ENCODE measurements around the gene HARS1. TPM values are rescaled to one million over a fixed set of nuclear protein-coding genes. Genes with fewer than 3 reads are reported as not detected.

Gene HARS1, protein sequence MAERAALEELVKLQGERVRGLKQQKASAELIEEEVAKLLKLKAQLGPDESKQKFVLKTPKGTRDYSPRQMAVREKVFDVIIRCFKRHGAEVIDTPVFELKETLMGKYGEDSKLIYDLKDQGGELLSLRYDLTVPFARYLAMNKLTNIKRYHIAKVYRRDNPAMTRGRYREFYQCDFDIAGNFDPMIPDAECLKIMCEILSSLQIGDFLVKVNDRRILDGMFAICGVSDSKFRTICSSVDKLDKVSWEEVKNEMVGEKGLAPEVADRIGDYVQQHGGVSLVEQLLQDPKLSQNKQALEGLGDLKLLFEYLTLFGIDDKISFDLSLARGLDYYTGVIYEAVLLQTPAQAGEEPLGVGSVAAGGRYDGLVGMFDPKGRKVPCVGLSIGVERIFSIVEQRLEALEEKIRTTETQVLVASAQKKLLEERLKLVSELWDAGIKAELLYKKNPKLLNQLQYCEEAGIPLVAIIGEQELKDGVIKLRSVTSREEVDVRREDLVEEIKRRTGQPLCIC
- 10 to 100 TPM; 46.2 to 52.4 TPM for total RNA-seq

- DNase-seq: peak; percentile 88 to 93 (median 90)
- 0 to 1% methylated on average over 52 to 61 of the region's 61 CpGs for WGBS, 2 donors
- Histone ChIP-seq H3K27ac (peak within 1 kb of the TSS; percentile 43 to 91 (median 68)), H3K9me3 (no peaks in the 10 kb centered on the region), H3K4me1 (peaks cover 26% of the 10 kb centered on the region), H3K36me3 (replicated peaks in 1 of 2; ENCODE audit: insufficient read depth in 1 of 2, low read depth in 2 of 2) (peaks cover 0 to 16% of the 10 kb centered on the region in 2 donors), H3K27me3 (no peaks in the 10 kb centered on the region), H3K4me3 (peak within 1 kb of the TSS; percentile 49 to 60)
- intact Hi-C loops (cut with DNase I): no loop called here
- peak; percentile 26 to 83 (median 79) for TF ChIP-seq POLR2A (IDR thresholded peaks at IDR 0.05)
- TF ChIP-seq, protein P1, sequence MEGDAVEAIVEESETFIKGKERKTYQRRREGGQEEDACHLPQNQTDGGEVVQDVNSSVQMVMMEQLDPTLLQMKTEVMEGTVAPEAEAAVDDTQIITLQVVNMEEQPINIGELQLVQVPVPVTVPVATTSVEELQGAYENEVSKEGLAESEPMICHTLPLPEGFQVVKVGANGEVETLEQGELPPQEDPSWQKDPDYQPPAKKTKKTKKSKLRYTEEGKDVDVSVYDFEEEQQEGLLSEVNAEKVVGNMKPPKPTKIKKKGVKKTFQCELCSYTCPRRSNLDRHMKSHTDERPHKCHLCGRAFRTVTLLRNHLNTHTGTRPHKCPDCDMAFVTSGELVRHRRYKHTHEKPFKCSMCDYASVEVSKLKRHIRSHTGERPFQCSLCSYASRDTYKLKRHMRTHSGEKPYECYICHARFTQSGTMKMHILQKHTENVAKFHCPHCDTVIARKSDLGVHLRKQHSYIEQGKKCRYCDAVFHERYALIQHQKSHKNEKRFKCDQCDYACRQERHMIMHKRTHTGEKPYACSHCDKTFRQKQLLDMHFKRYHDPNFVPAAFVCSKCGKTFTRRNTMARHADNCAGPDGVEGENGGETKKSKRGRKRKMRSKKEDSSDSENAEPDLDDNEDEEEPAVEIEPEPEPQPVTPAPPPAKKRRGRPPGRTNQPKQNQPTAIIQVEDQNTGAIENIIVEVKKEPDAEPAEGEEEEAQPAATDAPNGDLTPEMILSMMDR (IDR thresholded peaks at IDR 0.05): peak in 1 of 7 experiments; percentile 17
- peak; percentile 97 for ATAC-seq
Observed at GRCh38 chr5:140690941-140691924, at the start of gene HARS1, which contains the start of gene HARS2. Gene HARS1 (minus strand): TSS chr5:140691370. CDS start chr5:140691304, 66 bp downstream. Gene HARS2 (plus strand): TSS chr5:140691455. CDS start chr5:140691649, 194 bp downstream.

DNA sequence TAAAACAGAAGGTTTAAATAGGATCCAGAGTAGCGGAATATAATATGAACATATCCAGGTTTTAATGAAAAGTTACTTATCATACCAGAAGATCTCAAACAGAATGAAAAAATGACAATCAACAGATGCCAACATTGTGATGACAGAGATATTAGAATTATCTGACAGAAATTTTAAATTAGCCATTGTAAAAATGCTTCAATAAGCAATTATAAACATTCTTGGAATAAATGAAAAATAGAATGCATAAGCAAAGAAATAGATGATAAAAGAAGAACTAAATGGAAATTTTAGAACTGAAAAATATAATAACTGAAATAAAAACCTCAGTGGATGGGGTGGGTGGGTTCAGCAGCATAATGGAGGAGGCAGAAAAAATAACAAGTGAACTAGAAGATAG is 46.3 kb upstream of the HARS1 start:
- Histone ChIP-seq H3K27ac (no peak overlapping the region), H3K27me3 (no peaks in the 10 kb centered on the region), H3K4me3 (no peak overlapping the region), H3K4me1 (no peaks in the 10 kb centered on the region), H3K9me3 (no peaks in the 10 kb centered on the region), H3K36me3 (replicated peaks in 1 of 2; ENCODE audit: insufficient read depth in 1 of 2, low read depth in 2 of 2) (no peaks in the 10 kb centered on the region)
- TF ChIP-seq, protein P1 (IDR thresholded peaks at IDR 0.05): no peak
- no peak for TF ChIP-seq POLR2A (IDR thresholded peaks at IDR 0.05)
- intact Hi-C loops (cut with DNase I): no loop called here
- ATAC-seq (no peak), DNase-seq (no peak)
- WGBS, 2 donors: 57 to 84% methylated on average over 1 of the region's 1 CpG

DNA sequence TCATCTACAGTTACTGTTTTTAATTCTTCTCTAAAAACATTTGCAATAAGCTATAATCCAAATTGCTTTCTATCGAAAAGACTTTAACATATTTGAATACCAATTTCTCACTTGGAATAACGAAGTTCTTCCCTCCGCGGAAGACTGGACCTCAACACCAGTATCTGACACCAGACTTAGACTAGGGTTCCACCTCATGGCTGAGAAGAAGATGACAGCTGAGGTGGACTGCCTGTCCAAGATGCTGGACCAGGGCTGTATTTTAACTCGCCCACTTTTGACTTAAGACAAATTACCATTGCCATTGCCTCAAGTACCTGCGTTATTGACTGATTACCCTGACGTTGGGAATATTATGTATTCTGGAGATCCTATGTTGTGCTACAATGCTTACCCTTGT is 43.2 kb upstream of the HARS1 start:
- peak in 1 of 4 donors; percentile 44 for DNase-seq
- no peaks in the 10 kb centered on the region for H3K36me3 ChIP-seq (replicated peaks in 1 of 2; ENCODE audit: insufficient read depth in 1 of 2, low read depth in 2 of 2)
- intact Hi-C loops (cut with DNase I): no loop called here
- H3K4me1 ChIP-seq: no peaks in the 10 kb centered on the region
- H3K4me3 ChIP-seq: no peak overlapping the region
- H3K9me3 ChIP-seq: no peaks in the 10 kb centered on the region
- no peak for ATAC-seq
- H3K27ac ChIP-seq: no peak overlapping the region
- 41 to 44% methylated on average over 7 of the region's 7 CpGs for whole genome bisulfite sequencing, 2 donors
- TF ChIP-seq, protein P1 (IDR thresholded peaks at IDR 0.05): peak in 6 of 7 experiments; percentile 6 to 52 (median 36)
- TF ChIP-seq POLR2A (IDR thresholded peaks at IDR 0.05): no peak
- no peaks in the 10 kb centered on the region for H3K27me3 ChIP-seq

DNA sequence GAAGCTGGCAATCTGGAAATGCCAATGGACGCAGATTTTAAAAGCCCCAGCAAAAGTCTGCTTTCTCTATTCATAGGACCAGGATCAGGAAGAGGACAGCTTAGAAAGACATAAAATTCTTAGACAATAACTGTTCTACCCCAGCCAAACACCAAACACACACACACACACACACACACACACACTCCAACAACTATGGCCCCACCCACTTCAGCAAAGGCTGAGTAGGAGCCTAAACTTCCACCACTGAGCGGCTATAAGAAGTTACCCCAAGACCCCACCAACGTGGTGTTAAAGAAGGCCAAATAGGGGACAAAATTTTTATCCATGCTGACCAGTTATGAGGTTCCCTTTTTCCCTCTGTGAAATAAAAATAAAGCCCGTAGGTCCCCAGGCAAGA is 41.9 kb upstream of the HARS1 start:
- Histone ChIP-seq H3K4me1 (no peaks in the 10 kb centered on the region), H3K9me3 (no peaks in the 10 kb centered on the region), H3K36me3 (replicated peaks in 1 of 2; ENCODE audit: insufficient read depth in 1 of 2, low read depth in 2 of 2) (no peaks in the 10 kb centered on the region), H3K27me3 (no peaks in the 10 kb centered on the region), H3K27ac (no peak overlapping the region), H3K4me3 (no peak overlapping the region)
- DNase-seq: no peak
- intact Hi-C loops (cut with DNase I): no loop called here
- no peak for ATAC-seq
- TF ChIP-seq, protein P1 (IDR thresholded peaks at IDR 0.05): no peak
- no peak for TF ChIP-seq POLR2A (IDR thresholded peaks at IDR 0.05)
- 41 to 43% methylated on average over 4 of the region's 4 CpGs for WGBS, 2 donors

Measured in body of pancreas (tissue), 4 donors.